ENCODE results near the gene CFAP74. TPM values are rescaled to one million over a fixed set of nuclear protein-coding genes. Genes with fewer than 3 reads are reported as not detected.

The CFAP74 gene
- total and polyA plus RNA-seq, 2 donors (not counting 3 experiments of a cell fraction or from before 2014, with no cell fraction given): not detected

DNA sequence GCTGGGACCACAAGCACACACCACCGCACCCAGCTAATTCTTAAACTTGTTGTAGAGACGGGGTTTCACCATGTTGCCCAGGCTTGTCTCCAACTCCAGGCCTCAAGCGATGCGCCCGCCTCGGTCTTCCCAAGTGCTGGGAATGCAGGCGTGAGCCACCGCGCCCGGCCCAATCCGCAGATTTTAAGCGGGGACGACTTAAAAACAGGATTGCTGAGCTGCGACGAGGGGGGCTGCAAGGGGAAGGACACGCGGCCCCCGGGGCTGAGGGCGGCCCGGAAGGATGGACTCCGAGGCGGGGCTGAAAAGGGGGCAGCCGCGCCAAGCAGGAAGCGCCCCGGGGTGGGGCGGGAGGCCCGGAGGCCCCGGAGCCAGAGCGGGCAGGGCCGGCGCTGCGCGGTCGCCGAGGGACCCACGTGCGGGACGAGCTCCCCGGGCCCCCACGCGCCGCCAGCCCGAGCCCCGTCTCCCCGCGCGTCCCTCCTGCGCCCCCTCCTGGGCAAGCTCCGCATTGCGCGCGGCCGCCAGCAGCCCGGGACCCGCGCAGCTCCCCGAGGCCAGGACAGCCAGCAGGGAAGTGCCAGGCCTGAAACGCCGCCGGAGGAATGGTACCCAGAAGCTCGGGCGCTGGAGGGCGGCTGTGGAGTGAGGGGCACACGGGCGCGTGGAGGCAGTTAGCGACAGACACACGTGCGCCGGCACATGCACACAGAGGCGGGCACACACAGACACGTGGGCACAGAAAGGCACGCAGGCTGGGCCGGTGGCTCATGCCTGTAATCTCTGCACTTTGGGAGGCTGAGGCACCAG is 41.1 kb upstream of the CFAP74 start:
- peak overlapping the region; percentile 47 for H2AFZ ChIP-seq (ENCODE audit: low read depth, low read length)
- ChIA-PET CTCF (interaction anchor here (0.5 to 4.2 kb wide), 39 partner anchors 8 to 1380 kb away, joined by 3 to 108 read pairs (median 4); partner anchors contain the start of genes CFAP74 and GABRD), POLR2A (no interaction called here)
- dilution Hi-C loops (cut with MboI; ENCODE audit: extremely low pct_ligation_motif_present, low sequenced_read_pairs): no loop called here
- no peak overlapping the region for H3K9ac ChIP-seq (replicated peaks; ENCODE audit: extremely low read depth, insufficient read depth, low read length)
- TF ChIP-seq, protein P1, sequence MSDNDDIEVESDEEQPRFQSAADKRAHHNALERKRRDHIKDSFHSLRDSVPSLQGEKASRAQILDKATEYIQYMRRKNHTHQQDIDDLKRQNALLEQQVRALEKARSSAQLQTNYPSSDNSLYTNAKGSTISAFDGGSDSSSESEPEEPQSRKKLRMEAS (IDR thresholded peaks at IDR 0.05; ENCODE audit: insufficient read depth, insufficient read length): peak; percentile 27
- TF ChIP-seq, protein P2, sequence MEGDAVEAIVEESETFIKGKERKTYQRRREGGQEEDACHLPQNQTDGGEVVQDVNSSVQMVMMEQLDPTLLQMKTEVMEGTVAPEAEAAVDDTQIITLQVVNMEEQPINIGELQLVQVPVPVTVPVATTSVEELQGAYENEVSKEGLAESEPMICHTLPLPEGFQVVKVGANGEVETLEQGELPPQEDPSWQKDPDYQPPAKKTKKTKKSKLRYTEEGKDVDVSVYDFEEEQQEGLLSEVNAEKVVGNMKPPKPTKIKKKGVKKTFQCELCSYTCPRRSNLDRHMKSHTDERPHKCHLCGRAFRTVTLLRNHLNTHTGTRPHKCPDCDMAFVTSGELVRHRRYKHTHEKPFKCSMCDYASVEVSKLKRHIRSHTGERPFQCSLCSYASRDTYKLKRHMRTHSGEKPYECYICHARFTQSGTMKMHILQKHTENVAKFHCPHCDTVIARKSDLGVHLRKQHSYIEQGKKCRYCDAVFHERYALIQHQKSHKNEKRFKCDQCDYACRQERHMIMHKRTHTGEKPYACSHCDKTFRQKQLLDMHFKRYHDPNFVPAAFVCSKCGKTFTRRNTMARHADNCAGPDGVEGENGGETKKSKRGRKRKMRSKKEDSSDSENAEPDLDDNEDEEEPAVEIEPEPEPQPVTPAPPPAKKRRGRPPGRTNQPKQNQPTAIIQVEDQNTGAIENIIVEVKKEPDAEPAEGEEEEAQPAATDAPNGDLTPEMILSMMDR (IDR thresholded peaks at IDR 0.05; ENCODE audit: extremely low read depth in 1 of 2, insufficient read depth in 1 of 2, low read depth in 1 of 2, low read length in 2 of 2): peak; percentile 73 to 76
- no peak for TF ChIP-seq FOS (IDR thresholded peaks at IDR 0.05; ENCODE audit: borderline replicate concordance, insufficient read depth, low read length)
- BruUV-seq (replicated peaks): no TSS peak
- H3K79me2 ChIP-seq (ENCODE audit: control insufficient read depth, insufficient read depth, low read length): no peaks in the 10 kb centered on the region
- H3K27me3 ChIP-seq (ENCODE audit: control insufficient read depth in 2 of 2, insufficient read depth in 2 of 2, low read length in 2 of 2): peaks cover 8 to 13% of the 10 kb centered on the region in 2 experiments
- H3K9me3 ChIP-seq (replicated peaks; ENCODE audit: control insufficient read depth, insufficient read depth, low read length): no peaks in the 10 kb centered on the region
- H3K36me3 ChIP-seq (ENCODE audit: control insufficient read depth in 2 of 2, extremely low read depth in 1 of 2, insufficient read depth in 2 of 2, low read length in 2 of 2): no peaks in the 10 kb centered on the region
- peak; percentile 45 for DNase-seq (ENCODE audit: low read depth, low spot score)
- intact Hi-C loops (cut with micrococcal nuclease): loop anchor here (1.0 kb wide), 1 partner anchor 84 kb away; no protein-coding TSS in a partner anchor
- peak; percentile 59 for FAIRE-seq
- H3K27ac ChIP-seq (ENCODE audit: insufficient read depth, low read depth, low read length): no peak overlapping the region
- no peak overlapping the region for H3K4me3 ChIP-seq (replicated peaks in 1 of 3; ENCODE audit: insufficient read depth in 1 of 3, low read depth in 1 of 3, low read length in 3 of 3)
- no peaks in the 10 kb centered on the region for H3K4me1 ChIP-seq (ENCODE audit: control insufficient read depth, extremely low read depth, insufficient read depth, low read length)
- no peak overlapping the region for H3K4me2 ChIP-seq (ENCODE audit: insufficient read depth, low read length)
- no peaks in the 10 kb centered on the region for H4K20me1 ChIP-seq (replicated peaks; ENCODE audit: control insufficient read depth, extremely low read depth, insufficient read depth, low read length)
- no peaks in the 10 kb centered on the region for H3K9me1 ChIP-seq (replicated peaks; ENCODE audit: control insufficient read depth, extremely low read depth, insufficient read depth, low read length)

All from endothelial cell of umbilical vein (primary cell).